NCI-H2227 treated with DMSO at 0.1 percent for 48 hours (cell line): ENCODE results near the gene MEI4.
"Not testable (repeated sequence)": the region's sequence is repeated elsewhere in the genome, so short reads cannot be mapped to it uniquely, and the experiment has no call there.

Experiments used
- DNase-seq: peaks from one replicate; lab custom pipeline; 2025; lab: John Stamatoyannopoulos, UW

Gene MEI4

GRCh38 chr6:77815531-77815930, 162.7 kb downstream of the MEI4 start:
- no peak for DNase-seq

GRCh38 chr6:77816766-77817270, 164.0 kb downstream of the MEI4 start:
- DNase-seq: no peak

DNA sequence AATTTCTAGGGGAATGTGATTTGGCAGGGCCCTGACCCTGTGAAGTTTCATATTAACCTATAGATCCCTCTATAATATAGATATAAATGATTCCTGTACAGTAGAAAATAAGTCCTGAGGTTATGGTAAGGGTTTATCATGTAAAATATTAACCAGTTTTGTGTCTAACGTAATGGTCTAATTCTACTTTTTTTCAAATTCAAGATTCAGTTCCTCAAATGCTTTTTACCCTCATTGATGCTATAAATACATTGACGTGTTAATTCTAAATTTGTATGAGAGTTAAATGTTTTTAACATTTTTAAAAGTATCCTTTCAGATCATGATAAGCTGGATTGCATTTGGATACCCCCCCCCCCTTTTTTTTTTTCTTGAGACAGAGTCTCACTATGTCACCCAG, 169.4 kb downstream of the MEI4 start:
- no peak for DNase-seq

DNA sequence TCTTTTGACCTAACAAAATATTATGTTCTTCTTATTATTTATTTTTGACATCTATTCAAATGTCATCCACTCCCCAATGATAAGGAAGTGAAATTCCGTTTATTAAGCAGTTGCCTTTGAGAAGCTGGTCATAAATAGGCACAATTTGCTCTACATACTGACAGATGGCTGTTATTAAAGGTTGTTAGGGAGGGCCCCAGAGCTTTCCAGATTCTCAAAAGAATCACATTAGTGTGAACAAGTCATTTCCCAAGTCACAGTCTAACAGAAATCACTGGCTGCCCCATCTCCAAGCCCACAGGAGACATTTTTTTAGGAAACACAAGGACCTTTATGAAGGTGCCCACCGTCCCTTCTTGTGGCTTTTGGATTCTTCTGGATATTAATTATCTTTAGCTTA, 172.4 kb downstream of the MEI4 start:
- no peak for DNase-seq

GRCh38 chr6:77829736-77830135, 176.9 kb downstream of the MEI4 start:
- no peak for DNase-seq

- DNase-seq: not testable (repeated sequence)
These were observed 180.9 kb downstream of the MEI4 start for GRCh38 chr6:77833749-77834148.

- DNase-seq: no peak
These were observed 181.8 kb downstream of the MEI4 start for GRCh38 chr6:77834591-77834996.

DNA sequence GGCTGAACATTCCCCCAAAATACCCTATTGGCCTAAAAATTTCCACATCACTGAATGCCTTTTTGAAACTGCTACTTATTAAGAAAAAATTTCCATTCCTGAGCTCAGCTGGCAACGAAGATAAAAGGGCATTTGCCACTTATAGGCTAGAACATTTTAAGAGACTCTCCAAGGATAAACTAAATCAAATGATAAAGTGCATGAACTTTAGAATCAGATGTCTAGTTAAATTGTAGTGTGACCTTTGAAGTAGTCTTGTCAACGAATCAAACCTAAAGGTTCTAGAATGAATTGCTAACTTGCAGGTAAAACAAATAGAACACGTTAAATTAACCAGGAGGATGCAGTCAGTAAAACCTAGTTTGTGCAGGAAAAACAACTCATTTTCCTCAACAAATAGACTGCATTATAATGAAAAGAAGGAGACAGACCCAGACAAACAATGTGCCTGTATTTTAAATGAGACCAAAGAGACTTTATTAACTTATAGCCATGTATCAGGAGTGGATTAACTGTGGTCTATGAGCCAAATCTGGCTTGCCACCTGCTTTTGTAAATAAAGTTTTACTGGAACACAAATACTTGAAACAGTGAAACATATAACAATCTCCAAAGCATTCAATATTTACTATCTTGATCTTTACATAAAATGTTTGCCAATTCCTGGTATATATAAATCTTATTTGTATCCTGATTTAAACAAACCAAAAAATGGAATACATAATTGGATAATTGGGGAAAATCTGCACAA, 184.4 kb downstream of the MEI4 start:
- DNase-seq: no peak

- no peak for DNase-seq
These were observed 186.5 kb downstream of the MEI4 start for GRCh38 chr6:77839292-77839691.

DNA sequence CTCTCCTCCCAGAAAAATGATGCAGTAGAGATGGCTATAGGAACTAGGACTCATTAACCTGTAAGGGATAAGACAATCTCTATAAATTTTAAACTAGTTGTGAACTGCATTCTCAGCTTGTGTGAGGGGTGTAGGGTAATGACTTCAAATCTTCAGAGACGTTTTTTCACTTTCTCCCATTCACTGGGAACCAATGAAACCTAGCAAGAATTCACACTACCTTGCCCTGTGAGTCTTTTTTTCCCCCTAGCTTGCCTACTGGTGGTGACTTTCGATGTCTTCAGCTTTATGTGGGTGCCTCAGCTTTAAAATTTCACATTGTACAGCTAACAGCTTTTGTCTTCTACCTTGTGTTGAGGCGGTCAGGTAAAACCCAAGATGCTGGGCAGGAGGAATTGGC, 192.0 kb downstream of the MEI4 start:
- no peak for DNase-seq

- DNase-seq: no peak
These were observed 200.6 kb downstream of the MEI4 start for GRCh38 chr6:77853401-77853800.

DNA sequence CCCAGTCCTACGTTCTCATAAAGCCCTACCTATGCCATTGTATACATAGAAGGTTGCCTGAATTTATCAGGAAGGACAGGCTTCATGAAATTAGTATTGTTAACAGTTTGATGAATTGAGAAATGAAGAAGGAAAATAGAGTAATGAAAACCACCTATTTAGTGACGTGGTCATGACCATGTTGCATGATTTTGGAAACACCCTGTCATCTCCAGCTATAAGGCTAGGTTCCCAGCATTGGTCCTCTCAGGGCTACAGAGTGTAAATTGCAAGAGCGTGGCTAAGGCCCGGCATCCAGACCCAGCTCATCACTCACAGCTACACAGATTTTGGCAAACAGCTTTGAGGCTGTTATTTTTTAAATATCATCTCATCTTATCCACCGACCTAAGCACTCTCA, 203.6 kb downstream of the MEI4 start:
- no peak for DNase-seq

DNA sequence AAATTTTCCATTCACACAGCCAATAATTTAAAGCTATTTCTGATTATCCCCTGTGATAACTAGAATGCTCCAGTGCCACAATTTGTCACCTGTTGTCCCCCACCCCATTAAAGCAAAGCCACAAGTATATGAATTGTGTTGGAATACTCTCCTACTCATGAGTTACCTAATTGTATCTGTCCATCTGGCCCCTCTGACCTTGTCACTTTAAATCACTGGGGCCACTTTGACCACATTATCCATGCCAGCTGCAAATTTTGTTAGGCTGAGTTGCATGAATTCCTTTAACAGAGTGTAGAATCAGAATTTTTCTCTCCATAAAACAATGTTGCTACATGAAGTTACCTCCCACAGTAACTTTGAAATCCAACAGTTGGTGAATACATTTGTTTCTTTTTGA, 204.6 kb downstream of the MEI4 start:
- DNase-seq: no peak

DNA sequence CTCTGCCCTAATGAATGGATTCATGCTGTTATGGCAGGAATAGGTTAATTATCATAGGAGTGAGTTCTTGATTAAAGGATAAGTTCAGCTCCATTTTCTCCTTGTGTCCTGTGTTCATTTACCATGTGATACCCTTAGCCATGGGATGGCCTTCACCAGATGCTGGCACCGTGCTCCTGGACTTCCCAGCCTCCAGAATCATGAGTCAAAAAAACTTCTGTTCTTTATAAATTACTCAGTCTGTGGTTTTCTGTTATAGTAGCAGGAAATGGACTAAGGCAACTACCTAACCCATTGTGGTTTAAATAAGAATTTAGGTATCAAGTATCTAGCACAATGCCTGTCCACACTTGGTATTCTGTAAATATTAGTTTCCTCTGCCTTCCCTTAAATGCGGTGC, 223.5 kb downstream of the MEI4 start:
- DNase-seq: no peak

DNA sequence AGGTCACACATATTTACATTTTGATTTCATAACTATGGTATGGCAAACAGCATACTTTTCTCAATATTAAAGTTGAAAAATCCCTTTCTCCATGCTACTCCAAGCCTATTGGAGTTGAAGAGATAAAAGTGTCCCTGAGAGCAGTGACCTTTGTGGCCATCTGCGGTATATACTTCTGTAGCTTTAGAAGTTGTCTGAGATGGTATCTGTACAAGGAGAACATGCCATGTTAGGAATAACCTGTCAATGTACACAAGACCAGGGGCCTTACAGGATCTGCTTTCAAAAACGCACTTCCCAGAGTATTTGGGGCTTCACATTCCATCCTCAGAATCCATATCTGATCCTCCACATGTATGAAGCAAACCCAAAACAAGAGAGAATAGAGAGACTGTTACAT, 226.7 kb downstream of the MEI4 start:
- no peak for DNase-seq

GRCh38 chr6:77880501-77880900, 227.7 kb downstream of the MEI4 start:
- DNase-seq: no peak

GRCh38 chr6:77883851-77884250, 231.0 kb downstream of the MEI4 start:
- DNase-seq: no peak

- DNase-seq: no peak
These were observed 240.6 kb downstream of the MEI4 start for GRCh38 chr6:77893391-77893790.

- no peak for DNase-seq
These were observed 253.2 kb downstream of the MEI4 start for GRCh38 chr6:77906070-77906469.

- DNase-seq: no peak
These were observed 258.0 kb downstream of the MEI4 start for GRCh38 chr6:77910826-77911225.

DNA sequence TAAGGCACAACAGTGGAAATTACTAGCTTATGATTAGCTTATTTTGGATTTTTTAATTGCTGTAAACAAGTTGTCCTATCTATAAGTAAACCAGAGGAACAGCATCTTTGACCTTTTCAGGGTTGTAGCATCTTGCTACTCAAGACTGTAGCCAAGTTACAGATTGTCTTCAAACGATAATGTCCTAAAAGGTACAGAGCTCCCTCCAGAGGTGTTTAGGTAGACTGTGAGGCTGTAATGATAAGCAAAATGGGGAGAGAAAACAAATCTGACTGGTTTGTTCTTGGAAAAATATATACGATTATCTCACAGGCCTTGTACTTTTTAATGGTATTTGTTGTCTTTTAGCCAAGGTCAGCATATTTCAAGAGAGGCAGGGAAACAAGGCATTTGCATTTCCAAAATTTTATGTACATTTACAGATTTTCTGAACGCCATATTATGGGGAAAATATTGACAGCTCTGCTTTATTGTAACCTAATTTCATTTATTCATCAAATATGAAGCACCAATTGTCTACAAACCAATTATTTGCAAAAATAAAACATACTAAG, 273.4 kb downstream of the MEI4 start:
- DNase-seq: no peak

DNA sequence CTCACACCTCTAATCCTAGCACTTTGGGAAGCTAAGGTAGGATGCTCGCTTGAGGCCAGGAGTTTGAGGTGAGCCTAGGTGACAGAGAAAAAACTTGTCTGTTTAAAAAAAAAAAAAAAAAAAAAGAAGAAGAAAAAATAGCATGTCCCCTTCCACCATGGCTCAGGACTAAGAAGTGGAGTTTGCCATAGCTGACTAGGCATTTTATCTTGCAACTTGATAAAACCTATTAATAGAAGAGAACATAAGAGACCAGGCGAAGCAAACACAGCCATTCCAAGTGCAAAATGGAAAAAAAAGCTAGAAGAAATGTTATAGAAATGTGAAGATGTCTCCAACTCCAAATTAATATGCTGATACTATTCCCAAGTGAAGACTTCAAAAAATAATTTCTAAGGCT, 277.5 kb downstream of the MEI4 start:
- DNase-seq: no peak

GRCh38 chr6:77930952-77931351, 278.1 kb downstream of the MEI4 start:
- no peak for DNase-seq

GRCh38 chr6:77962070-77962469, 309.2 kb downstream of the MEI4 start:
- no peak for DNase-seq
